Endodermal cell (in vitro differentiated cells): Measurements from ENCODE around the gene CTNNAL1. TPM values are rescaled to one million over a fixed set of nuclear protein-coding genes. Genes with fewer than 3 reads are reported as not detected.

Experiments
- DNase-seq: peaks from one replicate; pipeline ENCODE4 v3.0.0-alpha.2; 2017
- H3K27ac ChIP-seq: 2 replicates; pipeline ENCODE4 v1.5.1; 2013; ENCODE audit warnings: mild to moderate bottlenecking, low read depth, low read length, moderate library complexity
- H3K27me3 ChIP-seq: 2 replicates; pipeline ENCODE4 v1.6.1; 2013; ENCODE audit warnings: mild to moderate bottlenecking, low read length, moderate library complexity; ENCODE audit not compliant: insufficient read depth, control insufficient read depth, poor library complexity, severe bottlenecking
- H3K36me3 ChIP-seq: 2 replicates; pipeline ENCODE4 v1.7.0; 2013; ENCODE audit warnings: mild to moderate bottlenecking, low read length, moderate library complexity; ENCODE audit not compliant: control insufficient read depth, insufficient read depth
- H3K4me1 ChIP-seq: one replicate; pipeline ENCODE4 v1.7.0; 2013; ENCODE audit warnings: low read length; ENCODE audit not compliant: control insufficient read depth, insufficient read depth
- H3K4me3 ChIP-seq: 2 replicates; pipeline ENCODE4 v1.5.1; 2013; ENCODE audit warnings: mild to moderate bottlenecking, low read length, moderate library complexity
- H3K9ac ChIP-seq: 2 replicates; pipeline ENCODE4 v1.6.1; 2013; ENCODE audit warnings: mild to moderate bottlenecking, low read length, moderate library complexity; ENCODE audit not compliant: poor library complexity, severe bottlenecking; ENCODE audit errors: extremely low read depth
- H3K9me3 ChIP-seq: 2 replicates; pipeline ENCODE4 v1.6.1; 2013; ENCODE audit warnings: mild to moderate bottlenecking, low read length, moderate library complexity; ENCODE audit not compliant: control insufficient read depth
- H3K27ac Mint-ChIP-seq: 2 replicates; pipeline ENCODE4 v1.8.0; 2020; ENCODE audit warnings: mixed read lengths
- H3K27me3 Mint-ChIP-seq: 2 replicates; pipeline ENCODE4 v1.8.0; 2021; ENCODE audit warnings: mild to moderate bottlenecking, mixed read lengths; ENCODE audit not compliant: insufficient read depth
- H3K36me3 Mint-ChIP-seq: 2 replicates; pipeline ENCODE4 v1.8.0; 2020; ENCODE audit warnings: low read depth, mixed read lengths
- H3K4me1 Mint-ChIP-seq: 2 replicates; pipeline ENCODE4 v1.8.0; 2020; ENCODE audit warnings: mixed read lengths
- H3K4me3 Mint-ChIP-seq: 2 replicates; pipeline ENCODE4 v1.8.0; 2020; ENCODE audit warnings: mild to moderate bottlenecking, moderate library complexity, mixed read lengths
- H3K9me3 Mint-ChIP-seq: 2 replicates; pipeline ENCODE4 v1.8.0; 2020; ENCODE audit warnings: mild to moderate bottlenecking, mixed read lengths
- CTCF ChIP-seq: fragments of 200-600 bp; sonication (generic); conservative IDR thresholded peaks from 2 replicates; pipeline ENCODE4 v1.5.0; 2021; ENCODE audit warnings: antibody characterized with exemption, mild to moderate bottlenecking
- WGBS, 2 experiments: methylation state at CpG; one replicate each; pipeline versions ENCODE4 v1.1.5 to v1.1.7; 2013; ENCODE audit warnings: missing lambda C conversion rate in 2 of 2, mixed read lengths in 1 of 2; ENCODE audit not compliant: insufficient coverage in 1 of 2, insufficient read length in 1 of 2; 5-methylcytosine and 5-hydroxymethylcytosine counted together
- total RNA-seq, 2 donors: library from RNA; stranded (reverse); fragmentation: NEBNext Ultra II Directional in 1 of 2; extraction: Animal tissue kit (Norgen Biotek cat#: 25700) in 1 of 2; gene quantifications; 2 replicates in 1 of 2; 3 replicates in 1 of 2; pipeline ENCODE4 v1.2.1, GENCODE V29; 2021

The CTNNAL1 gene
- total RNA-seq, 2 donors from 2014 or later: 80.1 to 82.1 TPM

- Mint-ChIP-seq H3K36me3 (peaks cover 63% of the 10 kb centered on the region), H3K27me3 (no peaks in the 10 kb centered on the region), H3K27ac (no peak overlapping the region), H3K4me3 (no peak overlapping the region), H3K4me1 (no peaks in the 10 kb centered on the region), H3K9me3 (no peaks in the 10 kb centered on the region)
- no peak for DNase-seq
- Histone ChIP-seq H3K27ac (no peak overlapping the region), H3K9ac (no peak overlapping the region), H3K27me3 (no peaks in the 10 kb centered on the region), H3K4me3 (no peak overlapping the region), H3K4me1 (no peaks in the 10 kb centered on the region), H3K36me3 (peaks cover 79% of the 10 kb centered on the region), H3K9me3 (no peaks in the 10 kb centered on the region)
- WGBS, 2 experiments: 92 to 100% methylated on average over 4 of the region's 5 CpGs
- no peak for TF ChIP-seq CTCF
Observed at GRCh38 chr9:108913391-108913790, 99.9 kb downstream of the CTNNAL1 start.

GRCh38 chr9:108911820-108912219 is 101.5 kb downstream of the CTNNAL1 start:
- no peaks in the 10 kb centered on the region for H3K4me1 Mint-ChIP-seq
- Histone ChIP-seq H3K27ac (no peak overlapping the region), H3K4me1 (no peaks in the 10 kb centered on the region), H3K9me3 (no peaks in the 10 kb centered on the region), H3K27me3 (no peaks in the 10 kb centered on the region), H3K4me3 (no peak overlapping the region), H3K36me3 (peaks cover 77% of the 10 kb centered on the region), H3K9ac (no peak overlapping the region)
- H3K4me3 Mint-ChIP-seq: no peak overlapping the region
- no peaks in the 10 kb centered on the region for H3K27me3 Mint-ChIP-seq
- TF ChIP-seq CTCF: no peak
- DNase-seq: no peak
- H3K36me3 Mint-ChIP-seq: peaks cover 57% of the 10 kb centered on the region
- H3K9me3 Mint-ChIP-seq: no peaks in the 10 kb centered on the region
- WGBS, 2 experiments: 100% methylated on average over 1 of the region's 1 CpG; no CpG with 5 or more reads in 1 of the 2 experiments
- peak overlapping the region; percentile 39 for H3K27ac Mint-ChIP-seq

- H3K4me3 Mint-ChIP-seq: no peak overlapping the region
- no peaks in the 10 kb centered on the region for H3K9me3 Mint-ChIP-seq
- TF ChIP-seq CTCF: no peak
- Histone ChIP-seq H3K27ac (no peak overlapping the region), H3K9ac (no peak overlapping the region), H3K27me3 (no peaks in the 10 kb centered on the region), H3K36me3 (peaks cover 78% of the 10 kb centered on the region), H3K9me3 (no peaks in the 10 kb centered on the region), H3K4me3 (no peak overlapping the region), H3K4me1 (no peaks in the 10 kb centered on the region)
- WGBS, 2 experiments: 95% methylated on average over 2 of the region's 2 CpGs; no CpG with 5 or more reads in 1 of the 2 experiments
- no peaks in the 10 kb centered on the region for H3K27me3 Mint-ChIP-seq
- peak overlapping the region; percentile 22 for H3K27ac Mint-ChIP-seq
- no peaks in the 10 kb centered on the region for H3K4me1 Mint-ChIP-seq
- no peak for DNase-seq
- peaks cover 61% of the 10 kb centered on the region for H3K36me3 Mint-ChIP-seq
Observed at GRCh38 chr9:108910914-108911313, 102.4 kb downstream of the CTNNAL1 start.
